Endothelial cell of umbilical vein (primary cell): Measurements from ENCODE around the gene ALAD. TPM values are rescaled to one million over a fixed set of nuclear protein-coding genes. Genes with fewer than 3 reads are reported as not detected.

Experiments
- BruUV-seq: library from RNA; stranded (reverse); fragments of 400-500 nt; replicated peaks from 2 replicates; lab custom pipeline; 2021; lab: Mats Ljungman, UMichigan
- CTCF ChIA-PET: fragments of 300-600, 350-600 bp; sonication (Branson Sonifier 250); formaldehyde crosslinking; loops from one replicate; lab custom pipeline; 2021; ENCODE audit warnings: antibody characterized with exemption, inconsistent platforms; lab: Charles Lee
- POLR2A ChIA-PET: fragments of 300-600, 350-600 bp; sonication (Branson Sonifier 250); formaldehyde crosslinking; loops from one replicate; lab custom pipeline; 2021; ENCODE audit warnings: antibody characterized with exemption, inconsistent platforms; lab: Charles Lee
- DNase-seq: peaks from one replicate; pipeline ENCODE4 v3.0.0-alpha.2; 2011; ENCODE audit warnings: low read depth, low spot score
- FAIRE-seq: peaks from 2 replicates; lab custom pipeline; 2011; peaks lifted over from hg19 to GRCh38; lab: Jason Lieb, UNC
- H2AFZ ChIP-seq: 2 replicates; pipeline ENCODE4 v1.6.0; 2012; ENCODE audit warnings: low read depth, low read length, control low read depth, inconsistent platforms
- H3K27ac ChIP-seq: 2 replicates; pipeline ENCODE4 v1.5.1; 2011; ENCODE audit warnings: low read depth, mild to moderate bottlenecking, control low read depth, low read length, moderate library complexity; ENCODE audit not compliant: insufficient read depth
- H3K27me3 ChIP-seq, 2 experiments: 2 replicates each; pipeline versions ENCODE4 v1.6.0 to v1.6.1; 2011; ENCODE audit warnings: low read length in 2 of 2, mixed read lengths in 1 of 2; ENCODE audit not compliant: control insufficient read depth in 2 of 2, insufficient read depth in 2 of 2
- H3K36me3 ChIP-seq, 2 experiments: 2 replicates in 1 of 2; 3 replicates in 1 of 2; pipeline ENCODE4 v1.5.1; 2011; ENCODE audit warnings: low read length in 2 of 2, mild to moderate bottlenecking in 1 of 2, moderate library complexity in 1 of 2; ENCODE audit not compliant: control insufficient read depth in 2 of 2, insufficient read depth in 2 of 2; ENCODE audit errors: extremely low read depth in 1 of 2
- H3K4me1 ChIP-seq: 3 replicates; pipeline ENCODE4 v1.5.1; 2011; ENCODE audit warnings: mild to moderate bottlenecking, low read length; ENCODE audit not compliant: control insufficient read depth, insufficient read depth; ENCODE audit errors: extremely low read depth
- H3K4me2 ChIP-seq: 2 replicates; pipeline ENCODE4 v1.6.1; 2011; ENCODE audit warnings: low read length, control low read depth, mixed read lengths; ENCODE audit not compliant: insufficient read depth
- H3K4me3 ChIP-seq, 3 experiments: fragments of 200-600 bp in 1 of 3; sonication (generic), shearing (Covaris generic) in 1 of 3; replicated peaks in 1 of 3; 2 replicates each; pipeline ENCODE4 v1.5.1; 2011 to 2016; ENCODE audit warnings: control low read depth in 3 of 3, low read length in 3 of 3, mild to moderate bottlenecking in 2 of 3, inconsistent platforms in 1 of 3, low read depth in 1 of 3, moderate library complexity in 1 of 3; ENCODE audit not compliant: insufficient read depth in 1 of 3
- H3K79me2 ChIP-seq: 2 replicates; pipeline ENCODE4 v1.6.0; 2012; ENCODE audit warnings: low read length, inconsistent platforms; ENCODE audit not compliant: control insufficient read depth, insufficient read depth
- H3K9ac ChIP-seq: replicated peaks from 2 replicates; pipeline ENCODE3; 2011; ENCODE audit warnings: low read length, control low read depth; ENCODE audit not compliant: insufficient read depth; ENCODE audit errors: extremely low read depth
- H3K9me1 ChIP-seq: replicated peaks from 3 replicates; pipeline ENCODE4 v1.6.0; 2011; ENCODE audit warnings: mild to moderate bottlenecking, low read length; ENCODE audit not compliant: control insufficient read depth, insufficient read depth; ENCODE audit errors: extremely low read depth
- H3K9me3 ChIP-seq: replicated peaks from 2 replicates; pipeline ENCODE4 v1.5.1; 2012; ENCODE audit warnings: low read length, inconsistent platforms; ENCODE audit not compliant: control insufficient read depth, insufficient read depth
- H4K20me1 ChIP-seq: replicated peaks from 2 replicates; pipeline ENCODE3; 2011; ENCODE audit warnings: mild to moderate bottlenecking, low read length; ENCODE audit not compliant: control insufficient read depth, insufficient read depth; ENCODE audit errors: extremely low read depth
- CTCF ChIP-seq, 2 donors: IDR thresholded peaks; 1 replicate in 1 of 2; 2 replicates in 1 of 2; pipeline ENCODE4 v1.5.1; 2011; ENCODE audit warnings: low read length in 2 of 2, mild to moderate bottlenecking in 2 of 2, moderate library complexity in 2 of 2, control low read depth in 1 of 2, inconsistent platforms in 1 of 2, low read depth in 1 of 2; ENCODE audit not compliant: insufficient read depth in 1 of 2; ENCODE audit errors: extremely low read depth in 1 of 2
- EZH2 ChIP-seq: IDR thresholded peaks from 2 replicates; pipeline ENCODE4 v1.6.1; 2012; ENCODE audit warnings: borderline replicate concordance, low read depth, mild to moderate bottlenecking, moderate library complexity, low read length, inconsistent platforms; ENCODE audit not compliant: severe bottlenecking
- FOS ChIP-seq: IDR thresholded peaks from 2 replicates; pipeline ENCODE4 v1.6.1; 2011; ENCODE audit warnings: mild to moderate bottlenecking, low read length, moderate library complexity, borderline replicate concordance; ENCODE audit not compliant: insufficient read depth
- GATA2 ChIP-seq: IDR thresholded peaks from 2 replicates; pipeline ENCODE4 v1.7.0; 2011; ENCODE audit warnings: low read depth, mild to moderate bottlenecking, moderate library complexity, mixed read lengths, low read length; ENCODE audit not compliant: insufficient read length, insufficient read depth
- JUN ChIP-seq: IDR thresholded peaks from 2 replicates; pipeline ENCODE4 v1.6.1; 2011; ENCODE audit warnings: borderline replicate concordance, low read depth; ENCODE audit not compliant: insufficient read length, insufficient read depth
- MAX ChIP-seq: IDR thresholded peaks from 2 replicates; pipeline ENCODE4 v1.6.1; 2011; ENCODE audit not compliant: insufficient read depth, insufficient read length
- MYC ChIP-seq: IDR thresholded peaks from one replicate; pipeline ENCODE4 v1.6.1; 2011; ENCODE audit warnings: mild to moderate bottlenecking, low read depth, low read length
- POLR2A ChIP-seq: IDR thresholded peaks from 2 replicates; pipeline ENCODE4 v1.6.1; 2012; ENCODE audit warnings: low read depth, mild to moderate bottlenecking, control low read depth, low read length
- POLR2AphosphoS5 ChIP-seq: IDR thresholded peaks from 2 replicates; pipeline ENCODE4 v1.6.1; 2012; ENCODE audit warnings: low read depth, mild to moderate bottlenecking, control low read depth, low read length, moderate library complexity; ENCODE audit not compliant: insufficient read depth
- dilution Hi-C: fragments of 300-500 bp; cut with MboI; formaldehyde crosslinking; loops from one replicate; pipeline ENCODE4 v1.15.0; 2019; ENCODE audit warnings: low sequenced_read_pairs; ENCODE audit not compliant: extremely low pct_ligation_motif_present
- intact Hi-C: fragments of 100-400 bp; cut with micrococcal nuclease; formaldehyde crosslinking; loops from one replicate; pipeline ENCODE4 v1.10.0; 2022
- polyA plus RNA-seq, 4 experiments: library from polyadenylated mRNA; depleted of rRNA in 3 of 4; stranded (reverse) in 3 of 4; unstranded in 1 of 4; fragments of >200 nt; gene quantifications; 2 replicates each; pipeline versions ENCODE4 v1.2.1 to v1.2.3, GENCODE V29; 2011 to 2012; ENCODE audit warnings: missing spikeins in 1 of 4
- total RNA-seq: library from RNA; stranded (reverse); gene quantifications from 2 replicates; pipeline ENCODE4 v1.2.3, GENCODE V29; 2021

ALAD gene
- total and polyA plus RNA-seq, 2 donors (not counting 3 experiments of a cell fraction or from before 2014, with no cell fraction given), result 12.8 to 29.5 TPM

GRCh38 chr9:113352006-113352405, 49.1 kb downstream of the ALAD start:
- dilution Hi-C loops, result no loop called here
- peaks cover 44 to 52% of the 10 kb centered on the region in 2 experiments for H3K27me3 ChIP-seq
- POLR2A ChIA-PET, result no interaction called here

More at GRCh38 chr9:113352006-113352405, 49.1 kb downstream of the ALAD start:
- no peak overlapping the region for H3K4me3 ChIP-seq
- no peaks in the 10 kb centered on the region for H3K79me2 ChIP-seq
- intact Hi-C loops, result no loop called here
- no peaks in the 10 kb centered on the region for H4K20me1 ChIP-seq
- H3K4me2 ChIP-seq, result no peak overlapping the region
- no peak for DNase-seq
- peaks cover 3% of the 10 kb centered on the region for H3K4me1 ChIP-seq
- no peak overlapping the region for H2AFZ ChIP-seq
- no peak overlapping the region for H3K9ac ChIP-seq
- no peaks in the 10 kb centered on the region for H3K36me3 ChIP-seq
- BruUV-seq, result no TSS peak
- CTCF ChIA-PET, result no interaction called here
- TF ChIP-seq FOS (no peak), EZH2 (no peak), GATA2 (no peak), MYC (no peak), CTCF (IDR thresholded peaks at IDR 0.05; ENCODE audit: extremely low read depth in 1 of 2, insufficient read depth in 1 of 2, low read depth in 1 of 2, low read length in 2 of 2) (no peak), POLR2A (no peak), POLR2AphosphoS5 (no peak), MAX (no peak), JUN (no peak)
- H3K9me1 ChIP-seq, result no peaks in the 10 kb centered on the region
- FAIRE-seq, result no peak
- H3K27ac ChIP-seq, result no peak overlapping the region
- no peaks in the 10 kb centered on the region for H3K9me3 ChIP-seq
